HCT116 (cell line): ENCODE data around the gene ARNT2. TPM values are rescaled to one million over a fixed set of nuclear protein-coding genes. Genes with fewer than 3 reads are reported as not detected.

ENCODE experiments used
- ATAC-seq: fragments of 200-7000 bp; cut with Tn5 transposase; 2 replicates; pipeline ENCODE4 v1.9.1; 2020; ENCODE audit warnings: mild to moderate bottlenecking, moderate library complexity
- BruUV-seq: library from RNA; stranded (reverse); fragments of 400-500 nt; replicated peaks from 2 replicates; lab custom pipeline; 2021; lab: Mats Ljungman, UMichigan
- CTCF ChIA-PET: fragments of 300-600 bp; sonication (Branson Sonifier 250); formaldehyde crosslinking; loops from one replicate; lab custom pipeline; 2021; ENCODE audit warnings: antibody characterized with exemption; lab: Charles Lee
- POLR2A ChIA-PET: fragments of 300-600, 350-600 bp; sonication (Branson Sonifier 250); formaldehyde crosslinking; loops from one replicate; lab custom pipeline; 2021; ENCODE audit warnings: antibody characterized with exemption; lab: Charles Lee
- RAD21 ChIA-PET, 2 experiments: fragments of 300-600 bp; sonication (Branson Sonifier 250); formaldehyde crosslinking; loops; one replicate each; lab custom pipeline; 2023; ENCODE audit warnings: low total read pairs in 2 of 2; ENCODE audit not compliant: uncharacterized antibody in 2 of 2, unreplicated experiment in 2 of 2, low non-redundant PET in 1 of 2; lab: Charles Lee
- DNase-seq: peaks from one replicate; pipeline ENCODE4 v3.0.0-alpha.2; 2010; ENCODE audit warnings: low read depth, low spot score
- H2AFZ ChIP-seq: fragments of 200-600 bp; shearing (Covaris generic), sonication (generic); 2 replicates; pipeline ENCODE4 v1.6.1; 2017; ENCODE audit warnings: low read depth, mixed run types, mixed read lengths, antibody characterized with exemption, low read length; ENCODE audit not compliant: poor library complexity, severe bottlenecking
- H3K27ac ChIP-seq: 2 replicates; pipeline ENCODE4 v1.5.1; 2012; ENCODE audit warnings: low read depth, low read length
- H3K27me3 ChIP-seq: fragments of 200-600 bp; sonication (generic); 2 replicates; pipeline ENCODE4 v1.6.1; 2016; ENCODE audit warnings: mixed run types, low read length, mixed read lengths; ENCODE audit not compliant: insufficient read depth
- H3K36me3 ChIP-seq, 2 experiments: fragments of 200-500 bp in 1 of 2; fragments of 200-600 bp in 1 of 2; sonication (Bioruptor generic) in 1 of 2; sonication (generic) in 1 of 2; 2 replicates each; pipeline versions ENCODE4 v1.5.1 to v1.6.1; 2014 to 2016; ENCODE audit warnings: low read length in 2 of 2, inconsistent platforms in 1 of 2, mixed read lengths in 1 of 2, mixed run types in 1 of 2; ENCODE audit not compliant: insufficient read depth in 2 of 2, control insufficient read depth in 1 of 2
- H3K4me1 ChIP-seq, 2 experiments: fragments of 200-600 bp in 1 of 2; sonication (generic) in 1 of 2; 2 replicates each; pipeline versions ENCODE4 v1.5.1 to v1.6.1; 2012 to 2017; ENCODE audit warnings: low read length in 2 of 2, inconsistent platforms in 1 of 2, mild to moderate bottlenecking in 1 of 2, mixed read lengths in 1 of 2, mixed run types in 1 of 2, moderate library complexity in 1 of 2; ENCODE audit not compliant: insufficient read depth in 2 of 2, control insufficient read depth in 1 of 2
- H3K4me2 ChIP-seq: fragments of 200-600 bp; sonication (generic); 2 replicates; pipeline ENCODE4 v1.6.1; 2017; ENCODE audit warnings: mixed run types, low read length, mixed read lengths
- H3K4me3 ChIP-seq, 2 experiments: fragments of 200-600 bp in 1 of 2; sonication (generic) in 1 of 2; replicated peaks in 1 of 2; 2 replicates each; pipeline ENCODE4 v1.5.1; 2011 to 2016; ENCODE audit warnings: low read length in 2 of 2, control low read depth in 1 of 2, low read depth in 1 of 2, mild to moderate bottlenecking in 1 of 2, mixed read lengths in 1 of 2, mixed run types in 1 of 2
- H3K79me2 ChIP-seq: fragments of 200-600 bp; sonication (generic); 2 replicates; pipeline ENCODE4 v1.6.1; 2017; ENCODE audit warnings: mild to moderate bottlenecking, mixed run types, low read length, moderate library complexity, mixed read lengths; ENCODE audit not compliant: insufficient read depth
- H3K9ac ChIP-seq: fragments of 200-600 bp; sonication (generic); 2 replicates; pipeline ENCODE4 v1.6.1; 2016; ENCODE audit warnings: low read length, mixed read lengths
- H3K9me2 ChIP-seq: fragments of 200-600 bp; sonication (generic), shearing (Covaris generic); 2 replicates; pipeline ENCODE4 v1.6.1; 2017; ENCODE audit warnings: mixed run types, mild to moderate bottlenecking, moderate library complexity; ENCODE audit not compliant: insufficient read depth
- H3K9me3 ChIP-seq, 2 experiments: fragments of 200-500 bp in 1 of 2; fragments of 200-600 bp in 1 of 2; sonication (Bioruptor generic) in 1 of 2; sonication (generic) in 1 of 2; 2 replicates each; pipeline ENCODE4 v1.6.1; 2014 to 2017; ENCODE audit warnings: low read length in 2 of 2, mixed read lengths in 2 of 2, inconsistent platforms in 1 of 2, low read depth in 1 of 2, mild to moderate bottlenecking in 1 of 2, mixed run types in 1 of 2, moderate library complexity in 1 of 2; ENCODE audit not compliant: control insufficient read depth in 1 of 2, insufficient read depth in 1 of 2
- H4K20me1 ChIP-seq: fragments of 200-600 bp; sonication (generic), shearing (Covaris generic); 2 replicates; pipeline ENCODE4 v1.6.1; 2017; ENCODE audit warnings: mixed run types, mild to moderate bottlenecking, moderate library complexity; ENCODE audit not compliant: insufficient read depth
- CBX3 ChIP-seq: IDR thresholded peaks from 2 replicates; pipeline ENCODE4 v1.6.1; 2012; ENCODE audit warnings: low read depth
- CEBPB ChIP-seq: IDR thresholded peaks from 2 replicates; pipeline ENCODE4 v1.6.1; 2012; ENCODE audit warnings: low read depth
- POLR2A ChIP-seq: IDR thresholded peaks from 2 replicates; pipeline ENCODE4 v1.7.0; 2011; ENCODE audit warnings: borderline replicate concordance; ENCODE audit not compliant: insufficient read depth, insufficient read length; ENCODE audit errors: extremely low read depth
- RAD21 ChIP-seq: IDR thresholded peaks from 2 replicates; pipeline ENCODE4 v1.6.1; 2012; ENCODE audit warnings: low read depth, mild to moderate bottlenecking
- SIN3A ChIP-seq: IDR thresholded peaks from 2 replicates; pipeline ENCODE4 v1.6.1; 2012; ENCODE audit warnings: low read depth
- YY1 ChIP-seq: IDR thresholded peaks from 2 replicates; pipeline ENCODE4 v1.6.1; 2011; ENCODE audit warnings: low read length, low read depth, moderate library complexity, mild to moderate bottlenecking; ENCODE audit not compliant: insufficient replicate concordance; ENCODE audit errors: extremely low read depth
- ZFX ChIP-seq: fragments of 450-650 bp; IDR thresholded peaks from 2 replicates; pipeline ENCODE4 v1.6.1; 2017
- ZNF274 ChIP-seq: fragments of 200-500 bp; sonication (Bioruptor generic); IDR thresholded peaks from 2 replicates; pipeline ENCODE4 v1.6.1; 2014; ENCODE audit warnings: mild to moderate bottlenecking, low read depth, low read length, inconsistent platforms
- intact Hi-C: fragments of 100-400 bp; cut with micrococcal nuclease; formaldehyde crosslinking; loops from 2 replicates; pipeline ENCODE4 v1.10.0; 2022
- total RNA-seq: library from RNA; stranded (reverse); gene quantifications from one replicate; pipeline ENCODE4 v1.2.1, GENCODE V29; 2021; ENCODE audit not compliant: unreplicated experiment
- TF ChIP-seq, protein P1 (sequence below): IDR thresholded peaks from 2 replicates; pipeline ENCODE4 v1.6.1; 2011; ENCODE audit warnings: mild to moderate bottlenecking, low read length, moderate library complexity; ENCODE audit not compliant: insufficient replicate concordance; ENCODE audit errors: extremely low read depth

The ARNT2 gene
- total RNA-seq, 1 experiment from 2014 or later: 3.0 TPM

- Histone ChIP-seq H3K9ac (no peak overlapping the region), H3K9me3 (no peaks in the 10 kb centered on the region), H4K20me1 (no peaks in the 10 kb centered on the region), H3K27ac (no peak overlapping the region), H3K79me2 (no peaks in the 10 kb centered on the region), H2AFZ (no peak overlapping the region), H3K4me1 (no peaks in the 10 kb centered on the region), H3K4me2 (no peak overlapping the region), H3K27me3 (no peaks in the 10 kb centered on the region), H3K9me2 (no peaks in the 10 kb centered on the region), H3K4me3 (no peak overlapping the region), H3K36me3 (no peaks in the 10 kb centered on the region; a peak in 1 of 4 replicates)
- TF ChIP-seq CEBPB (no peak), SIN3A (no peak), RAD21 (no peak), ZFX (no peak), ZNF274 (no peak), YY1 (no peak), POLR2A (no peak), CBX3 (no peak)
- TF ChIP-seq, protein P1, sequence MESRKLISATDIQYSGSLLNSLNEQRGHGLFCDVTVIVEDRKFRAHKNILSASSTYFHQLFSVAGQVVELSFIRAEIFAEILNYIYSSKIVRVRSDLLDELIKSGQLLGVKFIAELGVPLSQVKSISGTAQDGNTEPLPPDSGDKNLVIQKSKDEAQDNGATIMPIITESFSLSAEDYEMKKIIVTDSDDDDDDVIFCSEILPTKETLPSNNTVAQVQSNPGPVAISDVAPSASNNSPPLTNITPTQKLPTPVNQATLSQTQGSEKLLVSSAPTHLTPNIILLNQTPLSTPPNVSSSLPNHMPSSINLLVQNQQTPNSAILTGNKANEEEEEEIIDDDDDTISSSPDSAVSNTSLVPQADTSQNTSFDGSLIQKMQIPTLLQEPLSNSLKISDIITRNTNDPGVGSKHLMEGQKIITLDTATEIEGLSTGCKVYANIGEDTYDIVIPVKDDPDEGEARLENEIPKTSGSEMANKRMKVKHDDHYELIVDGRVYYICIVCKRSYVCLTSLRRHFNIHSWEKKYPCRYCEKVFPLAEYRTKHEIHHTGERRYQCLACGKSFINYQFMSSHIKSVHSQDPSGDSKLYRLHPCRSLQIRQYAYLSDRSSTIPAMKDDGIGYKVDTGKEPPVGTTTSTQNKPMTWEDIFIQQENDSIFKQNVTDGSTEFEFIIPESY: no peak
- POLR2A ChIA-PET: no interaction called here
- intact Hi-C loops: no loop called here
- RAD21 ChIA-PET: interaction anchor here in 1 of 2 experiments (0.7 kb wide), 1 partner anchor 99 kb away, joined by 4 read pairs; no protein-coding TSS in a partner anchor
- no TSS peak for BruUV-seq
- DNase-seq: no peak
- no peak for ATAC-seq
- CTCF ChIA-PET: no interaction called here
These were observed 70.3 kb downstream of the ARNT2 start for GRCh38 chr15:80474224-80475215.
